ENCODE results near the gene LHX3.

GRCh38 chr9:136196404-136197083 is 8.4 kb downstream of the LHX3 start:
- TF ChIP-seq POLR2A (IDR thresholded peaks at IDR 0.05) (no peak), CTCF (IDR thresholded peaks at IDR 0.05 in 8 of 11, conservative IDR thresholded peaks at IDR 0.05 in 3 of 11) (no peak), POLR2AphosphoS5 (IDR thresholded peaks at IDR 0.05) (no peak)
